Adrenal gland (tissue), 5 donors: Measurements from ENCODE around the gene CPPED1.

Experiments used
- CTCF ChIP-seq, 6 experiments: fragments of 450-650 bp in 4 of 6; fragments of 200-600 bp in 2 of 6; sonication (generic) in 1 of 6; IDR thresholded peaks; 1 replicate in 5 of 6; 2 replicates in 1 of 6; pipeline versions ENCODE4 v1.5.1 to v1.8.0; 2016 to 2021; ENCODE audit warnings: antibody characterized with exemption in 6 of 6, mild to moderate bottlenecking in 2 of 6, moderate library complexity in 1 of 6
- POLR2A ChIP-seq, 2 donors: fragments of 450-650 bp; IDR thresholded peaks; one replicate each; pipeline ENCODE4 v1.6.1; 2017; ENCODE audit warnings: antibody characterized with exemption in 2 of 2, mild to moderate bottlenecking in 2 of 2, moderate library complexity in 1 of 2
- donor health status: DM: no; HTN: no; CAD: no.

GRCh38 chr16:12721841-12722421, 81.8 kb downstream of the CPPED1 start:
- TF ChIP-seq CTCF (IDR thresholded peaks at IDR 0.05) (no peak), POLR2A (IDR thresholded peaks at IDR 0.05) (no peak)
